GM18951 (cell line): ENCODE data around the gene PADI2.

ENCODE experiments used
- POLR2A ChIP-seq: IDR thresholded peaks from 4 replicates; pipeline ENCODE4 v1.6.1; 2011; ENCODE audit warnings: mild to moderate bottlenecking; ENCODE audit not compliant: insufficient read length, insufficient read depth; ENCODE audit errors: extremely low read depth
- in situ Hi-C: fragments of 300-500 bp; cut with MboI; formaldehyde crosslinking; loops from one replicate; pipeline ENCODE4 v1.12.0; 2022; ENCODE audit warnings: low sequenced_read_pairs, mixed read lengths, inconsistent platforms; ENCODE audit not compliant: unreplicated experiment

The PADI2 gene

DNA sequence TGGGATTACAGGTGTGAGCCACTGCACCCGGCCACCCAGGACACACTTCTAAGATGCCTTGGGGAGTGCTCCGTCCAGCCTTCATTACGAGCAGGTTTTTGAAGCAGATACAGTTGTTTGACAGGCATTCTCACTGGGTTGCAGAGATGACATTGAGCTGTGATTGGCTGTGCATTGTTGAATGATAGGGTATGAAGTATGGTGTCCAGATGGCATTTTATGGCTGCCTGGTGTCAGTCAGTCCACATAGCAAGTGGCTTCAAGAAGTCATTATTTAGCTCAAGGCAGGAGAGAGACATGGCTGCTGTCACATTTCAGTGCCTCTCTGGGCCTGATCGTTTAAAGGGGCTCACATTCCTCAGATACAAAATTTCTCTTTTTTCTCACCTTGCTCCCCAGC lies 14.8 kb upstream of the PADI2 start:
- in situ Hi-C loops, result no loop called here
- no peak for TF ChIP-seq POLR2A

DNA sequence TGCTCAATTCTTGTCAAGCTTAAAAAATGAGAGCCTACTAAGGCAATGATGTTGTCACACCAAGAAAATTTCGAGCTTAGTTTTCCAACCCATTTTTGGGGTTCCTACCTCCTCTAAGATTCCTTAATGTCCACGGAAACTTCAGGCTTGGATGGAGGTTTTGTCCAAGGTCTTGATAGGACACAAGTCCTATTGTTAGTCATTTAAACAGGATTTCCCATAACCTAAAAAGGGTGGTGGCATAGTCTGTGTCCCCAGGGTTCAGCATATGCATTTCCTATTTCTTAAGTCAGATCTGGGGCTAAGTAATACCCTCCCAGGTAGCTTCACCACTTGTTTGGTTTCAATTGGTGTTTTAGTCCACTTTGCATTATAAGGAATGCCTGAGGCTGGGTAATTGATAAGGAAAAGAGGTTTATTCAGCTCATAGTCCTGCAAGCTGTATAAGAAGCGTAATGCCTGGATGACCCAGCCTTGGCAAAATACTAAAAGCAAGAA lies 10.9 kb upstream of the PADI2 start:
- in situ Hi-C loops, result no loop called here
- no peak for TF ChIP-seq POLR2A

DNA sequence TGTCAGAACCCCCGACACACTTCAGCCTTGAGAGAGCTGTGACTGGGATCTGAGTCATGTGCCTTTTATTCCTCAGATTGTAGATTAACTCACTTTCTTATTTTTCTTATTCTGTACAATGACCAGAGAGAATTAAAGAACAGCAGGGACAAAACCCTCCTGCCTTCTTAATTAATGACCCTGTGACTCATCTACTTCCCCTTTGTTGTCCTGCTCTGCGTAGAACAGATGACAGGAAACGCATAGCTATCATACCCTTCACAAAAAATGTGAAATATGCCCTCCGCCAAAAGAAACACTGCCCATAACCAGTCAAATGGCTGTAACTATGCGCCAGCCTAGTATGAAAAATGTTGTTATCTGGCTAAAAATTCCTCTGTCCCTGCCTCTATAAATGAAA lies 9.1 kb upstream of the PADI2 start:
- no peak for TF ChIP-seq POLR2A
- in situ Hi-C loops, result loop anchor here (5.0 kb wide), 1 partner anchor 104 kb away; no protein-coding TSS in a partner anchor

DNA sequence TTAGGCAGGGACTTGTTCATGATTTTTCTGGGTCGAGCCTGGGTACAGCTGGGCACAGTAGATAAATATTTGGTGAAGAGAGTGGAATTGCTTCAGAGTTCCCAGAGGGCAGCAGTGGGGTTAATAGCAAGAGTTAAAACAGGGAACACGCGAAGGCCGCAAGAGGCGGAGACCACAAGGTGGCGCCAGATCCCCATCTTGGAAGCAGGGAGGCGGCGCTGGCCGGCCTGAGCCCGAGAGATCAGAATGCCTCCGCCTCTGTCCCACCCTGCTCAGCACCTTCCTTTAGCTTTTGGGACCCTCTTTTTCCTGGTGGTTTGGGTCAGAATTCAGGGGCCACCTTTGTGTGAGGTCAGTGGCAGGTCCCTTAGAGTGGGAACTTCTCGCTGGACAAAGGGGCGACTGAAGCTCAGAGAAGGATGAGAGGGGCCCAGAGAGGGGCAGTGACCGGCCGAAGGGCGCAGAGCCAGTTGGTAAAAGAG lies 6.5 kb upstream of the PADI2 start:
- TF ChIP-seq POLR2A, result no peak
- in situ Hi-C loops, result loop anchor here (5.0 kb wide), 1 partner anchor 107 kb away; no protein-coding TSS in a partner anchor

DNA sequence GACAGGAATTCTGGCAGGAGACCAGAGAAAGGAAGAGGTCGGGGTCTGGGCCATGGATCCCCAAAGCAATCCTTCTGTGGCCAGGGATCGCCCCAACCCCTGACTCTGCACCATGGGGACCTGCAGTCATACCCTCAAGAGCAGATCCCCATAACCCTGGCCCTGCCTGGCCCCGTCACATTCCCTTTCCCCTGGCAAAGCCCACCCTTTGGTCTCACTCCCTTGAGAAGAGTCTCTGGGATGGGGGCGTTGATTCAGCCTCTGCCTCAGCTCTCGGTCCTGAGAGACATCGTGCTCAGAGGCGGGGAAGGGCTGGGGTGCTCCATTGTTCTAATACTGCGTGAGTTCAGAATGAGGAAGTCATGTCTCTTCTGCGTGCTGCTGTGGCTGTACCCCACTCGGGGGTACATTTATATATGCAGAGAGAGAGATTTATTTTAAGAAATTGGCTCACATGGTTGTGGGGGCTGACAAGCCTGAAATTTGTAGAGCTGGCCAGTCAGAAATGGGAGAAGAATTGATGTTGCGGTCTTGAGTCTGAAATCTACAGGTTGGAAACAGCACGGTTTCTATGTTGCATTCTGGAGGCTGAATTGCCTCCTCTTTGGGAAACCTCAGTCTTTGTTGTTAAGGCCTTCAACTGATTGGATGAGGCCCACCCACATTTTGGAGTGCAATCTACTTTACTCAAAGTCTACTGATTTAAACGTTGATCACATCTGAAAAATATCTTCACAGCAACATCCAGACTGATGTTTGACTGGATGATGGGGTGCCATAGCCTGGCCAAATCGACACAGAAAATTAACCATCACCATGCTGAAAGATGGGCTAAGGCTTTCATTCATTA lies 4.2 kb upstream of the PADI2 start:
- no peak for TF ChIP-seq POLR2A
- in situ Hi-C loops, result no loop called here

DNA sequence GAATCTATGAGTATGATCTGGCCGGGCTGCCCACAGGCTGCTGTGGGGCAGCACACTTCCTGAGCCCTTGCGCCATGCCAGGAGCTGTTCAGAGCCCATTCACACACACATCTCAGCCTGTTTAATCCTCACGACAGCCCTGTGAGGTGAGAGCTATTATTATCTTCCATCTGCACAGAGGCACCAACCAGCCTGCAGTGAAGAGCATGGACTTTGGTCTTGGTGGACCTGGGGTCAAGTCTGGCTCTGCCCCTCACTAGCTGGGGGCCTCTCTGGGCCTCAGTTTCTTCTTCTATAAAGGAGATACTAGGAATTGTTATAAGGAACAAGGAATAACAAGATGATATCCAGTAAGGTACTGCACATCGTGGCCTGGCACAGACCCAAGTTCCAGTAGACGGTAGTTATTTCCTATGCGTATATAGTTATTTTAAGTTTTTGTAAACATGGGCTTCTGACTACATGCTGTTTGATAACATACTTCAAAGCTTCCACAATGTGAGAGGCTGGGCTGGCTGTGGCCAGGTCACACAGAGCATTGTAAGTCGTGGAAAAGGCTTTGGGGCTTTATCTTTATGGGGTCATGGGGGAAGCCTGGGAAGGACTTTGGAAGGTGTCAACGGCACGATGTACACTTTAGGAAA lies 3.4 kb upstream of the PADI2 start:
- in situ Hi-C loops, result no loop called here

DNA sequence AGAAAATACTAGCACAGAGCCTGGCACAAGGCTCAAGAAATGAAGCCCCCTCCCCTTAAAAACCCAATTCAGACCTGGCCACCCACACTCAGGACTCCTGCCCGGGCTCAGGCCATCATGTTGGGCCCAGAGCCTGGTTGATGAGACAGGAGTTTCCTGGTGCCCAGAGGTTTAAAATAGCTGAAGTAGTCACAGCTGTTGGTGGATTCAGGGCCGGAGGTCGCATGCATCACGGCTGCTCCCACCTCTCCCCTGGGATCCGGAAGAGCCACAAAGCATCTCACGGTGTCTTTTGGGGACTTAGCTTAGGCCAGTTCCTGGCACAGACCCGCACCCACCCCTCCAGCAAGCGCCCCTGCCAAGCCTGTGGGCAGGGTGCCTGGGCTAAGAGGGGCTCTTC lies 2.6 kb upstream of the PADI2 start:
- in situ Hi-C loops, result no loop called here

More for the DNA sequence above, 3.4 kb upstream of the PADI2 start:
- no peak for TF ChIP-seq POLR2A

DNA sequence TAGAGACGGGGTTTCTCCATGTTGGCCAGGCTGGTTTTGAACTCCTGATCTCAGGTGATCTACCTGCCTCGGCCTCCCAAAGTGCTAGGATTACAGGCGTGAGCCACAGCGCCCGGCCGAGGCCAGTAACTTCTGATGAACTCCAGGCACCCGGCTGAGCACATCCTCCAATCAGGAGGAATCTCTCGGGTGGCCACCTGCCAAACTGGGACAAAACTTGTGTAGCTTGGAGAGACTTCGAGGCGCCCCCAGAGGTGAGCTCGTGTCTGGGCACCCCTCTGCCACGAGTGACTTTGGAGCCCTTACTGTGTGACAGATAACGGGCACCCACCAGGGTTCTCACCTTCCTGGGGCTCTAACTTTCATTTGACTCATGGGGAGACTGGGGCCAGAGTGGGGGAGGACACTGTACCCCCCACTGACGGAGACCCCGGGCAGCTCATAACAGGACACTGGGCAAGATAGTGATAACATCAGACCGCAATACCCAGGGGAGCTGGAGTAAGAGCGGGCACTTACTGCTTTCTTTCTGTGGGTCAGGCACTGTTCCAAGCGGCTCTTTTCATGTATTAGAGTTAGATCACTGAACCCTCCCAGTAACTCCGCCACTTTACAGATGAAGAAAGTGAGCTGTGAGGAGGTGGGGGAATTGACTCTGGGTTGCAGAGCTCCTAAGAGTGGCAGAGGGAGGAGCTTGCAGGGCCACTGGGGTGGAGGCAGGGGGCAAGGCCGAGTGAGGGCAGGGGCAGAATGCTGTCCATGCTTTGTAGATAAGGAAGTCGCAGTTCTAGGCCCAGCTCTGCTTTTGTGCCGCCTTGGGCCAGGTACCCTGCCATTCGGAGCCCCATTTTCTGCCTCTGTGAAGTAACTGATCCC lies 1.9 kb upstream of the PADI2 start:
- no peak for TF ChIP-seq POLR2A
- in situ Hi-C loops, result no loop called here

More for the DNA sequence above, 2.6 kb upstream of the PADI2 start:
- no peak for TF ChIP-seq POLR2A

DNA sequence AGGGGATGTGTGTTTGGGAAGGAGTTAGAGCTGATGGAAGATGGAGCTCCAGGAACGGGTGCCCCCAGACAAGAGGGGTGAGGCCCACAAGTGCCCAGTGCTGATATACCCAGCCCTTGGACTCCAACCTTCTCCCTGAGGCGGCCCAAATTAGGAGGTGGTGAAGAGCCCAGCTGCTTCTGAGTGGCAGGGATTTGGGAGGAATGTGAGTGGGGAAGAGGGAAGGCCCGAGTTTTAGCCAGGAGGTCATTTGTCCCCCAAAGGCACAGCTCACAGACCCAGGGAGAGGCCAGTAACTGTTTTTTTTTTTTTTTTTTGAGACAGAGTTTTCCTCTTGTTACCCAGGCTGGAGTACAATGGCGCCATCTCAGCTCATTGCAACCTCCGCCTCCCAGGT lies 1.2 kb upstream of the PADI2 start:
- TF ChIP-seq POLR2A, result no peak
- in situ Hi-C loops, result no loop called here

DNA sequence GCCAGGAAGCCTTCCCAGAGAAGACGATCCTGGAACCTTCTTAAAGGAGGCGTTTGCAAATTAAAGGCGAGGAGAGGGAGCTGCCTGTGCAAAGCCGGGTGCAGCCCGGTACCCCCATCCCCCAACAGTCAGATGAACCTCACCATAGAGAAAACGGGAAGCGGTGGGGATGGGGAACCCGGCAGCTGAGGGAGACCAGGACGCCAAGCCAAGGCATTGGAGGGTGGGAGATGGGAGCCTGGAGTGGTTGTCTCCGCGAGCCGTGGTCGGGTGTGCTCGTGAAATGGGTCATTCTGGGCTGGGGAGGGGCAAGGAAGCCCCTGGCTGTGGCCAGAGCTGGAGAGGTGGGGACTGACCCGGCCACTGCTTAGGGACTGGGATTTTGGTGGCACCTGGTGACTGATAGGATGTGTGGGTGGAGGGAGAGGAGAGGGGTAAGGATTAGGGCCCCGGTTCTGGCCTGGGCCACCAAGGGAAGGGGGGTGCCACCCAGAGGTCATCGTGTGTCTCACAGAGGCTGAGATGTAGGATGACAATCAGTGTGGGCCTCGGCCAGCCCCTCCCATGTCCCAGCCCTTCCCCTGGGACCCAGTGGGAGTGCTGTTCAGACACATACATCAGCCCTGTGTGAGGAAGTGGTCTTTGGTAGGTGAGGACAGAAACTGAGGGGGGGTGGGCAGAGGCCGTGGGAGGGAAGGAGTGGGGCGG lies 676 bp upstream of the PADI2 start:
- in situ Hi-C loops, result no loop called here
- TF ChIP-seq POLR2A, result no peak

DNA sequence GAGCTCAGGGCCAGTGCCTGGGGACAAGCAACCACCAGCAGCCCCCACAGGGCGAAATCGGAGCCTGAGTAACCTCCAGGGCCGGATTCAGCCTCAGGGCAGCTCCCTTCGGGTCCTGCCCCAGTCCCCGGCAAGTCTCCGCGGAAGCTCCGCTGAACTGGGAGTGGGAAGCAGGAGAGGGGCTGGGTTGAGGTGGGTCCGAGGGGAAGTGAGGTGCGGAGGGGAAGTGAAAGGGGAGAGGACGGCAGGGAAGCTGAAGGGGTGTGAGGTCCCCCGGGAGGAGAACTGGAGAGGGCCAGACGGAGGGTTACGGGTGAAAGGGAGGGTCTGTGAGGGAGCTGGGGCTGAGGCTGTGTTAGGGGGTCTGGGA lies 560 bp downstream of the PADI2 start:
- no peak for TF ChIP-seq POLR2A
- in situ Hi-C loops, result no loop called here

DNA sequence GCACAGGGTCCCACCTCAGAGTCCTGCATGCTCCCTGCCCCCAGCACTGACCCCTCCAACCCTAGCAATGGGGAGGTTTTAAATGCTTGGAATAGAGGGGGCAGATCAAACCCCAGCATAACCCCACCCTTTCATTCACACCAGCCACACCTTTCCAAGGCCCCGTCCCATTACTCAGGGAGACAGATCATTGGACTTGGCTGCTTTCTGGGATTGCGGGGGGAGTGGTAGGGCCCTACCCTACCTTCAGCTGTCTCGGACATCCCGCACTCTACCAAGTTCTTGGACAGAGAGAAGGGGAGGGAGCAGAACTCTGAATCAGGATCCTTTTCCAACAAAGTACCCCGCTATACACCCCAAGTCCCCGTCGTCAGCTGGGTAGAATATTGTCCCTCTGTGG lies 983 bp downstream of the PADI2 start:
- TF ChIP-seq POLR2A, result no peak
- in situ Hi-C loops, result no loop called here
